Natural killer cell (primary cell): ENCODE data around the gene TGFBR1. TPM values are rescaled to one million over a fixed set of nuclear protein-coding genes. Genes with fewer than 3 reads are reported as not detected.

Experiments
- total RNA-seq, 4 donors: library from RNA; stranded (reverse); fragments of 120-200 nt in 1 of 4; gene quantifications; one replicate each; pipeline versions ENCODE4 v1.2.3 to v1.2.4, GENCODE V29; 2013 to 2022

Gene TGFBR1
- total RNA-seq, 3 donors from 2014 or later (not counting 1 experiment from before 2014, with no cell fraction given) = 78.0 to 120 (median 113) TPM

Other genes with a start within 250 kb of the TGFBR1 start
- under 1 TPM; 0.18 to 0.82 (median 0.19) TPM for gene COL15A1, start 161.2 kb upstream of the TGFBR1 start, total RNA-seq
- 10 to 100 TPM; 17.3 to 23.2 (median 20.7) TPM for gene ALG2, start 116.8 kb downstream of the TGFBR1 start, total RNA-seq
- 10 to 100 TPM; 78.9 to 95.1 (median 93.8) TPM for gene SEC61B, start 117.2 kb downstream of the TGFBR1 start, total RNA-seq